HAP-1 (cell line): ENCODE measurements around the gene ADGRD2.
A peak's percentile ranks its signal among the peaks of the same experiment; 100 is the strongest.

Experiments
- DNase-seq, 2 experiments: peaks; one replicate each; pipeline ENCODE4 v3.0.0-alpha.2; 2016 to 2020; ENCODE audit warnings: low spot score in 2 of 2
- H3K27me3 ChIP-seq: fragments of 250-450 bp; sonication (Bioruptor Pico); 2 replicates; pipeline ENCODE4 v1.5.1; 2020; ENCODE audit warnings: low read depth, mild to moderate bottlenecking, moderate library complexity
- H3K36me3 ChIP-seq: fragments of 250-450 bp; sonication (Bioruptor Pico); replicated peaks from 2 replicates; pipeline ENCODE4 v1.5.1; 2020; ENCODE audit warnings: mild to moderate bottlenecking
- H3K4me1 ChIP-seq: fragments of 250-450 bp; sonication (Bioruptor Pico); 2 replicates; pipeline ENCODE4 v1.5.1; 2020; ENCODE audit warnings: mild to moderate bottlenecking
- H3K4me3 ChIP-seq: fragments of 250-450 bp; sonication (Bioruptor Pico); 2 replicates; pipeline ENCODE4 v1.5.1; 2020; ENCODE audit warnings: mild to moderate bottlenecking, moderate library complexity
- H3K9me3 ChIP-seq: fragments of 250-450 bp; sonication (Bioruptor Pico); 2 replicates; pipeline ENCODE4 v1.5.1; 2020; ENCODE audit warnings: mild to moderate bottlenecking, moderate library complexity
- in situ Hi-C: fragments of 300-500 bp; cut with MboI; formaldehyde crosslinking; loops from 3 replicates; pipeline ENCODE4 v1.14.3; 2020; ENCODE audit warnings: low sequenced_read_pairs, inconsistent platforms, mixed read lengths

Gene ADGRD2

GRCh38 chr9:124503713-124504529 lies 53.7 kb downstream of the ADGRD2 start:
- DNase-seq = no peak
- peak overlapping the region; percentile 25 for H3K4me3 ChIP-seq
- H3K9me3 ChIP-seq = no peaks in the 10 kb centered on the region
- H3K36me3 ChIP-seq = no peaks in the 10 kb centered on the region
- in situ Hi-C loops = no loop called here
- peaks cover 26% of the 10 kb centered on the region for H3K27me3 ChIP-seq
- H3K4me1 ChIP-seq = no peaks in the 10 kb centered on the region

- Histone ChIP-seq H3K4me3 (peak overlapping the region; percentile 25), H3K36me3 (no peaks in the 10 kb centered on the region), H3K4me1 (no peaks in the 10 kb centered on the region), H3K9me3 (no peaks in the 10 kb centered on the region), H3K27me3 (peaks cover 26% of the 10 kb centered on the region)
- DNase-seq = no peak
- in situ Hi-C loops = no loop called here
Observed at GRCh38 chr9:124504530-124505005, 54.3 kb downstream of the ADGRD2 start.

GRCh38 chr9:124505006-124505900 lies 55.0 kb downstream of the ADGRD2 start:
- in situ Hi-C loops = no loop called here
- no peaks in the 10 kb centered on the region for H3K4me1 ChIP-seq

GRCh38 chr9:124505901-124506346 lies 55.7 kb downstream of the ADGRD2 start:
- in situ Hi-C loops = no loop called here
- no peaks in the 10 kb centered on the region for H3K4me1 ChIP-seq
- DNase-seq = no peak
- peaks cover 26% of the 10 kb centered on the region for H3K27me3 ChIP-seq
- H3K4me3 ChIP-seq = no peak overlapping the region
- no peaks in the 10 kb centered on the region for H3K36me3 ChIP-seq
- no peaks in the 10 kb centered on the region for H3K9me3 ChIP-seq

More at GRCh38 chr9:124505006-124505900, 55.0 kb downstream of the ADGRD2 start:
- Histone ChIP-seq H3K4me3 (no peak overlapping the region), H3K9me3 (no peaks in the 10 kb centered on the region), H3K36me3 (no peaks in the 10 kb centered on the region), H3K27me3 (peaks cover 26% of the 10 kb centered on the region)
- no peak for DNase-seq

- Histone ChIP-seq H3K9me3 (no peaks in the 10 kb centered on the region), H3K4me3 (no peak overlapping the region), H3K36me3 (no peaks in the 10 kb centered on the region), H3K4me1 (no peaks in the 10 kb centered on the region), H3K27me3 (peaks cover 25% of the 10 kb centered on the region)
- in situ Hi-C loops = no loop called here
- no peak for DNase-seq
Observed at GRCh38 chr9:124506433-124506832, 56.2 kb downstream of the ADGRD2 start.

GRCh38 chr9:124506931-124507879 lies 57.0 kb downstream of the ADGRD2 start, which contains the start of gene NR5A1:
Gene NR5A1 (minus strand): TSS chr9:124507399. CDS start chr9:124503395, 4,004 bp downstream.
- Histone ChIP-seq H3K4me3 (no peak within 1 kb of the TSS), H3K9me3 (no peaks in the 10 kb centered on the region), H3K4me1 (no peaks in the 10 kb centered on the region), H3K27me3 (peaks cover 18% of the 10 kb centered on the region), H3K36me3 (no peaks in the 10 kb centered on the region)
- no peak for DNase-seq
- in situ Hi-C loops = no loop called here

GRCh38 chr9:124507880-124508423 lies 57.7 kb downstream of the ADGRD2 start:
- Histone ChIP-seq H3K36me3 (no peaks in the 10 kb centered on the region), H3K4me3 (no peak overlapping the region), H3K9me3 (no peaks in the 10 kb centered on the region), H3K4me1 (no peaks in the 10 kb centered on the region), H3K27me3 (peaks cover 16% of the 10 kb centered on the region)
- in situ Hi-C loops = no loop called here
- DNase-seq = no peak

GRCh38 chr9:124510650-124511425 lies 60.6 kb downstream of the ADGRD2 start:
- H3K4me1 ChIP-seq = no peaks in the 10 kb centered on the region
- H3K9me3 ChIP-seq = no peaks in the 10 kb centered on the region
- H3K27me3 ChIP-seq = no peaks in the 10 kb centered on the region
- H3K4me3 ChIP-seq = no peak overlapping the region
- in situ Hi-C loops = no loop called here
- no peaks in the 10 kb centered on the region for H3K36me3 ChIP-seq
- no peak for DNase-seq

GRCh38 chr9:124511426-124511840 lies 61.2 kb downstream of the ADGRD2 start:
- no peak overlapping the region for H3K4me3 ChIP-seq
- DNase-seq = no peak
- no peaks in the 10 kb centered on the region for H3K4me1 ChIP-seq
- in situ Hi-C loops = no loop called here
- H3K27me3 ChIP-seq = no peaks in the 10 kb centered on the region
- H3K36me3 ChIP-seq = no peaks in the 10 kb centered on the region
- H3K9me3 ChIP-seq = no peaks in the 10 kb centered on the region

- Histone ChIP-seq H3K9me3 (no peaks in the 10 kb centered on the region), H3K27me3 (no peaks in the 10 kb centered on the region)
- in situ Hi-C loops = no loop called here
Observed at GRCh38 chr9:124511891-124512805, 61.9 kb downstream of the ADGRD2 start.

GRCh38 chr9:124512806-124513204 lies 62.6 kb downstream of the ADGRD2 start:
- no peak overlapping the region for H3K4me3 ChIP-seq
- no peaks in the 10 kb centered on the region for H3K27me3 ChIP-seq
- no peaks in the 10 kb centered on the region for H3K36me3 ChIP-seq
- no peak for DNase-seq
- H3K9me3 ChIP-seq = no peaks in the 10 kb centered on the region
- in situ Hi-C loops = no loop called here
- H3K4me1 ChIP-seq = no peaks in the 10 kb centered on the region

More at GRCh38 chr9:124511891-124512805, 61.9 kb downstream of the ADGRD2 start:
- H3K36me3 ChIP-seq = no peaks in the 10 kb centered on the region
- H3K4me1 ChIP-seq = no peaks in the 10 kb centered on the region
- no peak for DNase-seq
- no peak overlapping the region for H3K4me3 ChIP-seq
